Superior temporal gyrus (tissue), 1 donor: ENCODE measurements around the gene ACOD1.
A peak's percentile ranks its signal among the peaks of the same experiment; 100 is the strongest.

Experiments used
- DNase-seq: peaks from one replicate; pipeline ENCODE4 v3.0.0-alpha.2; 2016; ENCODE audit errors: extremely low spot score

The ACOD1 gene

DNA sequence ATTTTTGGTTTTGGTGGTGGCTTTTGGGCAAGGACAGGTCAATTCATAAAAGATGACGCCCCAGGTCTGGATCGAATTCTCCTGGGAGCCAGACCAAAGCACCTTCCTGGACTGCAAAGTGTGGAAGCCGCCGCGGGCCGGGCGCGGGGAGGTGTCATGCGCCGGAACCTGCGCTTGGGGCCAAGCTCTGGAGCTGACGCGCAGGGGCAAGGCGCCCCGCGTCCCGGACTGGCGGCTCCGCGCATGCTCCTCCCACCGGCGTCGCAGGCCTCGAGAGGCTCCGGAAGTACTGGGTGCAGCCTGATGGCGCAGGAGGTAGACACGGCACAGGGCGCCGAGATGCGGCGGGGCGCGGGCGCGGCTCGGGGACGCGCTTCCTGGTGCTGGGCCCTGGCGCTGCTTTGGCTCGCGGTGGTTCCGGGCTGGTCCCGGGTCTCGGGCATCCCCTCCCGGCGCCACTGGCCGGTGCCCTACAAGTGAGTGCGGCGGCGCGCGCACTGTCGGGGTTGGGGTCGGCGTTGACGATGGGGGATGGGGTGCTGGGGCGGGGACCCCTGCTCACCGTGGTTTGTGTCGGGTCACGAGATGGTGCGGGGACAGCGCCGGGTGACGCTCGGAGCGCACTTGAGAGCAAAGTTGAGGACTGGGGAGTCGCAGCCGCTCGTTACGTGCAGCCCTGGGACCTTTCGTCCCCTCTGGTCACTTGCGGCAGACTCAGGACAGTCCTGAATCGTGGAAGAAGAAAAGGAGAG, 43.7 kb downstream of the ACOD1 start, which contains the start of gene CLN5:
Gene CLN5, plus strand, starts transcription at position 286 of the 752 bp plus-strand sequence. Its CDS starts 18 bp downstream, at position 304.
- peak; percentile 93 for DNase-seq

GRCh38 chr13:76992548-76993001, 44.3 kb downstream of the ACOD1 start:
- peak; percentile 67 for DNase-seq

DNA sequence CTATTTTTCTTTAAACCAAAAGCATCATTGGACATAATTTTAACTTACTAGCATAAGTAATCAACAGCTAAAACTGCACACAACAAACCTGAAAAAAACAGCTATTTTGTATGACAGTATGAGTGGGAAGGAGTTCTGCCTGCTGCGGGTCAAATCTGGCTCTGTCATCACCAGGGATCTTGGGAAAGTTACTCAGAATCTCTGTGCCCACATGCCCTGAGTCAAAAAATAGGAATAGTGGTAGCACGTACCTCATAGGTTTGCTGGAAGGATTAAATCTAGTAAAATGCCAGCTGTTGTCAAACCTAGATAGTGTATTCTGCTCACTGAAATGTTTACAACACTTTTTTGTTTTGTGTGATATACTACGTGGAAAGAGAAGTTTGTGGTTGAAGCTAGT, 44.7 kb downstream of the ACOD1 start:
- DNase-seq, result no peak

DNA sequence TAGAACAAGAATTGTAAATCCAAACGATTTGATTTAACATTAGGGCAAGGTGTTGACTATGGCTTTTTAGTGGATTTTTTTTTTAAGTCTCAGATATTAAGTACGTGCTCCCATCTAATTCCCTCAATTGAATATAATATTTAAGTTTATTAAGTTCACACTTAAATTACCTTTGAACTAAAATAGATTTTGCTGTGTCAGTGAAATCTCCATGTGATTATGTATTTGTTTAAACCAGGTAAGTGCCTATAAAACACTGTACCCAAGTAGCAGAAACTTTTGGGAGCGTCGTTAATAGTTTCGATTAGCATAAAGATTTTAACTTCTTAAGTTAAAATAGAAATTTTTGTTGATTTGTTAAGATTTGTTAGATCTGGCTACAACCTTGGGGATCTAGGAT, 45.2 kb downstream of the ACOD1 start:
- DNase-seq, result no peak

GRCh38 chr13:76994281-76994680, 46.0 kb downstream of the ACOD1 start:
- no peak for DNase-seq

DNA sequence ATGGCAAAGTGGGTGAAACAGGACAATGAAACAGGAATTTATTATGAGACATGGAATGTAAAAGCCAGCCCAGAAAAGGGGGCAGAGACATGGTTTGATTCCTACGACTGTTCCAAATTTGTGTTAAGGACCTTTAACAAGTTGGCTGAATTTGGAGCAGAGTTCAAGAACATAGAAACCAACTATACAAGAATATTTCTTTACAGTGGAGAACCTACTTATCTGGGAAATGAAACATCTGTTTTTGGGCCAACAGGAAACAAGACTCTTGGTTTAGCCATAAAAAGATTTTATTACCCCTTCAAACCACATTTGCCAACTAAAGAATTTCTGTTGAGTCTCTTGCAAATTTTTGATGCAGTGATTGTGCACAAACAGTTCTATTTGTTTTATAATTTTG, 52.2 kb downstream of the ACOD1 start:
- no peak for DNase-seq

DNA sequence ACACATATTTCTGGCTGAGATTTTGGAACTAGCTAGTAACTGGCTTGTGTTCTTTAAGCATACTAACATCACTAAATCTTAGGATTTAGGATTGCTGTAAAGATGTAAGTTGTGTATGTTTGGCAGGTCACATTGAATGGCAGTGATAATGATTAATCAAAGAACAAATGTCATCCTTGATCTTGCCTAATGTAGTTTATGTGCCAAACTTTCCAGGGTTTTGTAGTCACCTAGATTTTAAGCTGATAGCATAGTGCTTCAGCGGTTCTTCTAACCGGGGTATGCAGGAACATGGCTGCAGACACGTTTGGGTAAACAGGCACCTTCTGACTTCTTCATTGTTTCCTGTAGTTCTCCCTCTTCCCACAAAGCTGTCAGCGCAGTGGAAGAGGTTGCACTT, 53.2 kb downstream of the ACOD1 start:
- no peak for DNase-seq

DNA sequence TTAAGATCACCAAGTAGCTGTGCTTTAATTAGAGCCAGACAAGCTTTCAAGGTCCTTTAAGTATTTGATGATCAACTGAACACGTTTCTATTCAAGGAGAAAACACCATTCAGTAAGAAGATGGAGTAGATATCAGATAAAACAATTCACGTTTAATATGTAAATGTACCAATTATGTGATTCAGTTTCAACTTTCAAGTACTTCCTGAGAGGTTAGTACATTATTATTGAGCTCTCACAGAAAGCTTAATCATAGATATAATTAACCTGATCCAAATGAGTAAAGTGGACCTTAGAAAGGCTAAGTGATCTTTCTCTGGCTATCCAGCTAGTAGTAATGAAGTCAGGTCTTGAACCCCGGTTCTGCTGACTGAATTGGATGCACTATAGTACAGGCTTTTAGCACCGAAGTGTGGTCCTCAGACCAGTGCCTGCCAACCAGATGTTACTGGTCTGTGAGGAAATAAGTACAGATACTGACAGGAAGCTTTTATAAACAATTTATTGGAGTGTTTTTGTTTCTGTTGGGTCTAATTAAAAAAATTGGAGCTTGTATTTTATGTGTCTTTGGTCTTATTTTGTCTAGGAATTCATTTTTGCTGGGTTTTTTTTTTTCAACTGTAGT, 53.8 kb downstream of the ACOD1 start:
- DNase-seq, result no peak

- DNase-seq, result peak; percentile 71
Observed at GRCh38 chr13:77002590-77003190, 54.4 kb downstream of the ACOD1 start.
